ENCODE measurements around the gene GIMD1.

DNA sequence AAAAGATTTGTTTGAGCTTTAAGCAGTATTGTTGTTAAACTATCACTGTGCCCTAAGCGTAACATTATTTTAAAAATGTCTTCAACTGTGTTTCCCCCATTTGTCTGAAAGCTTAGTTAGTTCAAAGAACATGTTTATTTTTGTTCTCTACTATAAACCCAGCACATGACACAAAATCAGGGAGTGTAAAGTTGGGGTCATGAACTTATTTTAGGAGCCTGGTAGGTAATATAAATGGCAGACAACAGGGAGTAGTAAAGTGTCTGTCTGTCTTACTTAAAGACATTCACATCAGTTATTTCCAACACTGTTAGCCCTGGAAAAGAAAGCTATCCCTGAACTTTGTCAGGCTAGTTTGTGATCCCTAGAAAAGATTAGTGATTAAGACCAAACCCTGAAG lies 48.3 kb downstream of the GIMD1 start:
- TF ChIP-seq, protein P1, sequence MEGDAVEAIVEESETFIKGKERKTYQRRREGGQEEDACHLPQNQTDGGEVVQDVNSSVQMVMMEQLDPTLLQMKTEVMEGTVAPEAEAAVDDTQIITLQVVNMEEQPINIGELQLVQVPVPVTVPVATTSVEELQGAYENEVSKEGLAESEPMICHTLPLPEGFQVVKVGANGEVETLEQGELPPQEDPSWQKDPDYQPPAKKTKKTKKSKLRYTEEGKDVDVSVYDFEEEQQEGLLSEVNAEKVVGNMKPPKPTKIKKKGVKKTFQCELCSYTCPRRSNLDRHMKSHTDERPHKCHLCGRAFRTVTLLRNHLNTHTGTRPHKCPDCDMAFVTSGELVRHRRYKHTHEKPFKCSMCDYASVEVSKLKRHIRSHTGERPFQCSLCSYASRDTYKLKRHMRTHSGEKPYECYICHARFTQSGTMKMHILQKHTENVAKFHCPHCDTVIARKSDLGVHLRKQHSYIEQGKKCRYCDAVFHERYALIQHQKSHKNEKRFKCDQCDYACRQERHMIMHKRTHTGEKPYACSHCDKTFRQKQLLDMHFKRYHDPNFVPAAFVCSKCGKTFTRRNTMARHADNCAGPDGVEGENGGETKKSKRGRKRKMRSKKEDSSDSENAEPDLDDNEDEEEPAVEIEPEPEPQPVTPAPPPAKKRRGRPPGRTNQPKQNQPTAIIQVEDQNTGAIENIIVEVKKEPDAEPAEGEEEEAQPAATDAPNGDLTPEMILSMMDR (IDR thresholded peaks at IDR 0.05), result no peak
- TF ChIP-seq POLR2A (IDR thresholded peaks at IDR 0.05) (no peak), EP300 (IDR thresholded peaks at IDR 0.05) (no peak)
